Activated CD8-positive, alpha-beta memory T cell treated with anti-CD3 and anti-CD28 coated beads, Interleukin-2, amount 50 U/mL, for 48 hours (primary cell): ENCODE data around the gene PHF13.
"Not testable (repeated sequence)": the region's sequence is repeated elsewhere in the genome, so short reads cannot be mapped to it uniquely, and the experiment has no call there.

ENCODE experiments used
- DNase-seq: peaks from one replicate; pipeline ENCODE4 v3.0.0-alpha.2; 2020

PHF13 gene

GRCh38 chr1:6587261-6588005 lies 26.1 kb upstream of the PHF13 start:
- no peak for DNase-seq

GRCh38 chr1:6588128-6588892 lies 25.2 kb upstream of the PHF13 start:
- DNase-seq, result no peak

- no peak for DNase-seq
Measured at GRCh38 chr1:6588893-6589520, 24.5 kb upstream of the PHF13 start.

GRCh38 chr1:6590046-6590445 lies 23.5 kb upstream of the PHF13 start:
- no peak for DNase-seq

GRCh38 chr1:6591222-6591621 lies 22.3 kb upstream of the PHF13 start:
- no peak for DNase-seq

- no peak for DNase-seq
Measured at GRCh38 chr1:6591644-6592043, 21.9 kb upstream of the PHF13 start.

- DNase-seq, result no peak
Measured at GRCh38 chr1:6592441-6592840, 21.1 kb upstream of the PHF13 start.

GRCh38 chr1:6592865-6593593 lies 20.5 kb upstream of the PHF13 start:
- DNase-seq, result no peak

GRCh38 chr1:6593810-6594209 lies 19.7 kb upstream of the PHF13 start:
- no peak for DNase-seq

- no peak for DNase-seq
Measured at GRCh38 chr1:6594977-6595740, 18.4 kb upstream of the PHF13 start.

GRCh38 chr1:6596351-6596750 lies 17.2 kb upstream of the PHF13 start:
- no peak for DNase-seq

- no peak for DNase-seq
Measured at GRCh38 chr1:6596886-6597776, 16.4 kb upstream of the PHF13 start.

GRCh38 chr1:6597777-6598131 lies 15.8 kb upstream of the PHF13 start:
- no peak for DNase-seq

GRCh38 chr1:6599141-6599975 lies 14.2 kb upstream of the PHF13 start:
- DNase-seq, result peak; percentile 77

- DNase-seq, result not testable (repeated sequence)
Measured at GRCh38 chr1:6599991-6600390, 13.5 kb upstream of the PHF13 start.

GRCh38 chr1:6600410-6601048 lies 13.0 kb upstream of the PHF13 start:
- no peak for DNase-seq

- DNase-seq, result peak; percentile 88
Measured at GRCh38 chr1:6601049-6601922, 12.2 kb upstream of the PHF13 start.

- DNase-seq, result peak; percentile 70
Measured at GRCh38 chr1:6601923-6602668, 11.4 kb upstream of the PHF13 start.
